ENCODE measurements around the gene ATAD3C. TPM values are rescaled to one million over a fixed set of nuclear protein-coding genes. Genes with fewer than 3 reads are reported as not detected.
A peak's percentile ranks its signal among the peaks of the same experiment; 100 is the strongest.
"Not testable (repeated sequence)": the region's sequence is repeated elsewhere in the genome, so short reads cannot be mapped to it uniquely, and the experiment has no call there.

ATAD3C gene
- total RNA-seq, result 1 to 10 TPM in 1 of 2 donors, under 1 TPM in 1; 0.17 to 1.7 TPM

GRCh38 chr1:1449099-1449739 lies at the start of gene ATAD3C:
TSS of gene ATAD3C (plus strand) at chr1:1449689. CDS start at chr1:1450684, 995 bp downstream.
- Mint-ChIP-seq H3K4me1 (ENCODE audit: low read depth in 2 of 2) (no peaks in the 10 kb centered on the region), H3K4me3 (no peak within 1 kb of the TSS), H3K27ac (no peak within 1 kb of the TSS), H3K27me3 (peaks cover 0 to 4% of the 10 kb centered on the region in 2 donors), H3K36me3 (no peaks in the 10 kb centered on the region), H3K9me3 (no peaks in the 10 kb centered on the region)
- ATAC-seq, result no peak
- DNase-seq (ENCODE audit: low spot score), result no peak

GRCh38 chr1:1399872-1400575 lies 49.5 kb upstream of the ATAD3C start:
- H3K4me1 Mint-ChIP-seq (ENCODE audit: low read depth in 2 of 2), result peaks cover 33 to 36% of the 10 kb centered on the region in 2 donors
- peak in 1 of 2 donors; percentile 1 for ATAC-seq
- peaks cover 19% of the 10 kb centered on the region for H3K36me3 Mint-ChIP-seq

GRCh38 chr1:1400576-1401456 lies 48.7 kb upstream of the ATAD3C start:
- no peaks in the 10 kb centered on the region for H3K27me3 Mint-ChIP-seq
- H3K36me3 Mint-ChIP-seq, result peaks cover 11% of the 10 kb centered on the region
- H3K4me1 Mint-ChIP-seq (ENCODE audit: low read depth in 2 of 2), result peaks cover 33 to 35% of the 10 kb centered on the region in 2 donors
- H3K9me3 Mint-ChIP-seq, result no peaks in the 10 kb centered on the region
- H3K4me3 Mint-ChIP-seq, result peak overlapping the region; percentile 88
- H3K27ac Mint-ChIP-seq, result peak overlapping the region; percentile 71 to 91
- ATAC-seq, result no peak
- DNase-seq (ENCODE audit: low spot score), result no peak

More at GRCh38 chr1:1399872-1400575, 49.5 kb upstream of the ATAD3C start:
- Mint-ChIP-seq H3K27ac (peak overlapping the region; percentile 71 to 91), H3K4me3 (peak overlapping the region; percentile 88), H3K27me3 (no peaks in the 10 kb centered on the region), H3K9me3 (no peaks in the 10 kb centered on the region)
- DNase-seq (ENCODE audit: low spot score), result no peak

- ATAC-seq, result no peak
- no peaks in the 10 kb centered on the region for H3K27me3 Mint-ChIP-seq
- no peaks in the 10 kb centered on the region for H3K9me3 Mint-ChIP-seq
- DNase-seq (ENCODE audit: low spot score), result no peak
- H3K36me3 Mint-ChIP-seq, result peaks cover 11% of the 10 kb centered on the region
- H3K4me3 Mint-ChIP-seq, result peak overlapping the region; percentile 88
- peak overlapping the region; percentile 71 to 91 for H3K27ac Mint-ChIP-seq
- peaks cover 38 to 41% of the 10 kb centered on the region in 2 donors for H3K4me1 Mint-ChIP-seq (ENCODE audit: low read depth in 2 of 2)
Measured at GRCh38 chr1:1401457-1402010, 48.0 kb upstream of the ATAD3C start.

GRCh38 chr1:1402072-1402900 lies 47.2 kb upstream of the ATAD3C start:
- no peak for DNase-seq (ENCODE audit: low spot score)
- no peak for ATAC-seq
- H3K36me3 Mint-ChIP-seq, result peaks cover 11% of the 10 kb centered on the region

GRCh38 chr1:1402901-1403392 lies 46.5 kb upstream of the ATAD3C start:
- H3K27me3 Mint-ChIP-seq; DNase-seq (ENCODE audit: low spot score); ATAC-seq; H3K9me3 Mint-ChIP-seq; H3K4me3 Mint-ChIP-seq: not testable (repeated sequence)
- Mint-ChIP-seq H3K27ac (peak overlapping the region; percentile 12 to 20), H3K36me3 (peaks cover 11% of the 10 kb centered on the region), H3K4me1 (ENCODE audit: low read depth in 2 of 2) (peaks cover 36 to 38% of the 10 kb centered on the region in 2 donors)

More at GRCh38 chr1:1402072-1402900, 47.2 kb upstream of the ATAD3C start:
- Mint-ChIP-seq H3K27me3 (no peaks in the 10 kb centered on the region), H3K9me3 (no peaks in the 10 kb centered on the region), H3K4me3 (no peak overlapping the region), H3K27ac (peak overlapping the region; percentile 31 to 35), H3K4me1 (ENCODE audit: low read depth in 2 of 2) (peaks cover 38 to 41% of the 10 kb centered on the region in 2 donors)

- H3K27me3 Mint-ChIP-seq, result no peaks in the 10 kb centered on the region
- peaks cover 32 to 34% of the 10 kb centered on the region in 2 donors for H3K4me1 Mint-ChIP-seq (ENCODE audit: low read depth in 2 of 2)
- no peaks in the 10 kb centered on the region for H3K9me3 Mint-ChIP-seq
- no peak overlapping the region for H3K4me3 Mint-ChIP-seq
- ATAC-seq (no peak), DNase-seq (ENCODE audit: low spot score) (no peak)
- H3K36me3 Mint-ChIP-seq, result peaks cover 6% of the 10 kb centered on the region
- peak overlapping the region; percentile 12 to 20 for H3K27ac Mint-ChIP-seq
Measured at GRCh38 chr1:1403653-1404052, 45.8 kb upstream of the ATAD3C start.

GRCh38 chr1:1406101-1406820 lies 43.2 kb upstream of the ATAD3C start:
- Mint-ChIP-seq H3K4me1 (ENCODE audit: low read depth in 2 of 2) (peaks cover 22 to 23% of the 10 kb centered on the region in 2 donors), H3K9me3 (no peaks in the 10 kb centered on the region), H3K36me3 (peaks cover 6% of the 10 kb centered on the region), H3K27me3 (no peaks in the 10 kb centered on the region), H3K27ac (peak overlapping the region; percentile 81 to 85), H3K4me3 (peak overlapping the region; percentile 90)
- ATAC-seq (no peak), DNase-seq (ENCODE audit: low spot score) (no peak)

- Mint-ChIP-seq H3K36me3 (peaks cover 6% of the 10 kb centered on the region), H3K27me3 (no peaks in the 10 kb centered on the region), H3K27ac (peak within 1 kb of the TSS; percentile 81 to 85), H3K9me3 (no peaks in the 10 kb centered on the region), H3K4me3 (peak within 1 kb of the TSS; percentile 90), H3K4me1 (ENCODE audit: low read depth in 2 of 2) (peaks cover 21 to 22% of the 10 kb centered on the region in 2 donors)
- DNase-seq (ENCODE audit: low spot score) (peak; percentile 98), ATAC-seq (peak; percentile 99)
Measured at GRCh38 chr1:1406821-1407635, 42.5 kb upstream of the ATAD3C start, which contains the start of gene MRPL20. TSS of gene MRPL20 (minus strand) at chr1:1407293. CDS start at chr1:1407217, 76 bp downstream.

GRCh38 chr1:1407636-1408318 lies 41.7 kb upstream of the ATAD3C start:
- Mint-ChIP-seq H3K27me3 (no peaks in the 10 kb centered on the region), H3K27ac (peak overlapping the region; percentile 81 to 85), H3K4me1 (ENCODE audit: low read depth in 2 of 2) (peaks cover 18 to 24% of the 10 kb centered on the region in 2 donors), H3K4me3 (peak overlapping the region; percentile 90), H3K36me3 (peaks cover 9% of the 10 kb centered on the region), H3K9me3 (no peaks in the 10 kb centered on the region)
- DNase-seq (ENCODE audit: low spot score) (no peak), ATAC-seq (peak; percentile 30 to 32)

- not testable (repeated sequence) for H3K4me3 Mint-ChIP-seq; H3K36me3 Mint-ChIP-seq; H3K27ac Mint-ChIP-seq; H3K9me3 Mint-ChIP-seq; H3K27me3 Mint-ChIP-seq; ATAC-seq; DNase-seq (ENCODE audit: low spot score)
- H3K4me1 Mint-ChIP-seq (ENCODE audit: low read depth in 2 of 2), result peaks cover 12 to 15% of the 10 kb centered on the region in 2 donors
Measured at GRCh38 chr1:1410238-1410637, 39.3 kb upstream of the ATAD3C start.

Measured in natural killer cell treated with Interleukin-12 subunit alpha and Interleukin-12 subunit beta and Interleukin-15 and Interleukin-18, amount 100 ng/mL, for 72 hours (primary cell).